Fibroblast of the aortic adventitia (primary cell): ENCODE measurements around the gene CSNK1D. TPM values are rescaled to one million over a fixed set of nuclear protein-coding genes. Genes with fewer than 3 reads are reported as not detected.

Experiments
- DNase-seq: peaks from one replicate; pipeline ENCODE4 v3.0.0-alpha.2; 2010; ENCODE audit warnings: low read depth
- H3K4me3 ChIP-seq: 2 replicates; pipeline ENCODE4 v1.5.1; 2011; ENCODE audit warnings: low read depth, mild to moderate bottlenecking, control low read depth, low read length, moderate library complexity
- total RNA-seq: library from RNA; depleted of rRNA; stranded (reverse); fragments of >200 nt; gene quantifications from 2 replicates; pipeline ENCODE4 v1.2.3, GENCODE V29; 2012; ENCODE audit warnings: low replicate concordance
- TF ChIP-seq, protein P1 (sequence below): IDR thresholded peaks from 2 replicates; pipeline ENCODE4 v1.5.1; 2011; ENCODE audit warnings: mild to moderate bottlenecking, low read length, control low read depth, inconsistent platforms; ENCODE audit not compliant: insufficient read depth

CSNK1D gene
- total RNA-seq, 1 donor: 52.7 TPM

GRCh38 chr17:82278308-82278707 is 4.8 kb upstream of the CSNK1D start:
- TF ChIP-seq, protein P1, sequence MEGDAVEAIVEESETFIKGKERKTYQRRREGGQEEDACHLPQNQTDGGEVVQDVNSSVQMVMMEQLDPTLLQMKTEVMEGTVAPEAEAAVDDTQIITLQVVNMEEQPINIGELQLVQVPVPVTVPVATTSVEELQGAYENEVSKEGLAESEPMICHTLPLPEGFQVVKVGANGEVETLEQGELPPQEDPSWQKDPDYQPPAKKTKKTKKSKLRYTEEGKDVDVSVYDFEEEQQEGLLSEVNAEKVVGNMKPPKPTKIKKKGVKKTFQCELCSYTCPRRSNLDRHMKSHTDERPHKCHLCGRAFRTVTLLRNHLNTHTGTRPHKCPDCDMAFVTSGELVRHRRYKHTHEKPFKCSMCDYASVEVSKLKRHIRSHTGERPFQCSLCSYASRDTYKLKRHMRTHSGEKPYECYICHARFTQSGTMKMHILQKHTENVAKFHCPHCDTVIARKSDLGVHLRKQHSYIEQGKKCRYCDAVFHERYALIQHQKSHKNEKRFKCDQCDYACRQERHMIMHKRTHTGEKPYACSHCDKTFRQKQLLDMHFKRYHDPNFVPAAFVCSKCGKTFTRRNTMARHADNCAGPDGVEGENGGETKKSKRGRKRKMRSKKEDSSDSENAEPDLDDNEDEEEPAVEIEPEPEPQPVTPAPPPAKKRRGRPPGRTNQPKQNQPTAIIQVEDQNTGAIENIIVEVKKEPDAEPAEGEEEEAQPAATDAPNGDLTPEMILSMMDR: no peak
- DNase-seq: no peak
- H3K4me3 ChIP-seq: no peak overlapping the region

DNA sequence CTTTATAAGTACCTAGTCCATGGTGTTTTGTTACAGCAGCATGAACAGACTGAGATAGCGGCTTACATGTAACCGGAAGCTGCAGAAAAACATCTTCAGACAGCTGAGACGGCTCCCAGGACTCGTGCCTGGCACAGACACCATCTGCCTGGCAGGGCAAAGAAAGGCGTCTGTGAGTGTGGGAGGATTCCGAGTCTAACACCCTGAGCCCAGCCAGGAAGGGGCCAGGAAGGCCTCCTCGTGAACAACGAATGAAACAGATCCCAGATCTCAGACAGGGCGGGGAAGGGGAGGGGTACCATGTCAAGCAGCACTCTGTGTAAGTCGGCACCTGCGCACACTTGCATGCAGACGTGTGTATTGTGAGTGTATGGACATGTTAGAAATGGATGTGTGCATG is 4.4 kb upstream of the CSNK1D start:
- no peak overlapping the region for H3K4me3 ChIP-seq
- DNase-seq: no peak

GRCh38 chr17:82276938-82277337 is 3.4 kb upstream of the CSNK1D start:
- no peak for DNase-seq
- H3K4me3 ChIP-seq: no peak overlapping the region
- TF ChIP-seq, protein P1: no peak

More for the DNA sequence above, 4.4 kb upstream of the CSNK1D start:
- TF ChIP-seq, protein P1: no peak

DNA sequence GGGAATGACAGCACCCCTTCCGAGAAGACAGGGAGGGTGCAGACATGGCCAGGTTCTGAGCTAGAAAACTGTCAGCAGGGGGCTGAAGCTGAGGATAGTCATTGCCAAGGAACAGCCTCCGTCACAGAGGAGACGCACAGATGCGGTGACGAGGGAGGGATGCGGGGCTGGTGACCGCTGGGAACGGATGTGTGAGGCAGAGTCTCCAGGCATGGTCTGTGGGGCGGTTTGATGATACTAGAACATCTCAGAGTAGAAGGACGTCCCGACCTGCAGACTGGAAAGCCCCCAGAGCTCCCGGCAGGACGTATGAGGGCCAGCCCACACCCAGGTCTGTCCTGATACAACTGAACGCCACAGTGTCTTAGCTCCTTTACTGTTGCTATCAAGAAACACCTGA is 1.8 kb upstream of the CSNK1D start:
- DNase-seq: no peak
- H3K4me3 ChIP-seq: no peak overlapping the region
- TF ChIP-seq, protein P1: no peak

GRCh38 chr17:82274134-82275020 is 877 bp upstream of the CSNK1D start:
- TF ChIP-seq, protein P1: no peak
- peak overlapping the region; percentile 82 for H3K4me3 ChIP-seq
- DNase-seq: no peak

DNA sequence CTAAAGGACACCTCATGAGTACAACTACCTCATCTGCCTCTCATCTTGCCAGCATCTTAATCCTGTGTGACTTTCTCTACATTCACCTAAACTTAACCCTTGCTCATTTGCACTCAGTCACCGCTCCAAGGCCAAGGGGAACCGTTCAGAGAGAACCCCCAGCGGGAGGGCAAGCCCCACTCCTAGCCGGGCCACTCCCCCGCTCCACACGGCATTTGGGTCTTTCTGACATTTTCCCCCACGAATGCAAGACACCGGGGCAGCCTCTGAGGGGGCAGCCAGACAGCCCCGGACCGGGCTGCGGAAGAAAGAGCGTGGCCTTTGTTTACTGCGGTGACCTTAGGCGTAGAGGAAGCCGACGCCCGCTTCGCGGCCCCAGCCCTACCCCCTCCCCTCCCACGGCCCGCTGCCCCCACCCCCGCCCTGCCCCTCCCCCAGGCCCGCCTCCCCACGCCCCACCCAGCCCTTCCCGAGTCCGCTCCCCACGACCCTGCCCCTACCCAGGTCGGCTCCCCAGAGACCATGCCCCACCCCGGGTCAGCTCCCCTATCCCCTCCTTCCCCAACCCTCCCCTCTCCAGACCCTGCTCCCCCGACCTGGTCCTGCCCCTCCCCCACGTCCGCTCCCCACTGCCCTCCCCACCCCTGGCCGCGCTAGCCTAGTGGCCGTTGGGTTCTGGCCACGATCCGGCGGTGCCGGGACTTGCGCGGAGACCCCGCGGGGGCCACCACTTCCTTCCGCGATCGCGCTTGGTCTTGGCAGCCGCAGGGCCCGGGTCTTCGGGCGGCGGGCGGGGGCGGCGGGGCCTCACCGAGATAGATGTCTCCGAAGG is 789 bp downstream of the CSNK1D start:
- no peak for DNase-seq
- peak overlapping the region; percentile 82 for H3K4me3 ChIP-seq

More for the DNA sequence above, 789 bp downstream of the CSNK1D start:
- TF ChIP-seq, protein P1: no peak
